Measurements from ENCODE around the gene UBQLN2. TPM values are rescaled to one million over a fixed set of nuclear protein-coding genes. Genes with fewer than 3 reads are reported as not detected.
"Not testable (repeated sequence)": the region's sequence is repeated elsewhere in the genome, so short reads cannot be mapped to it uniquely, and the experiment has no call there.

UBQLN2 gene
- total RNA-seq, 1 donor from 2014 or later = 49.8 TPM

- no peak for DNase-seq
- Mint-ChIP-seq H3K36me3 (ENCODE audit: unreplicated experiment) (no peaks in the 10 kb centered on the region), H3K27me3 (ENCODE audit: unreplicated experiment) (peaks cover 5% of the 10 kb centered on the region), H3K4me1 (ENCODE audit: low read depth, unreplicated experiment) (peaks cover 3% of the 10 kb centered on the region), H3K4me3 (ENCODE audit: unreplicated experiment) (no peak overlapping the region), H3K9me3 (ENCODE audit: unreplicated experiment) (peaks cover 5% of the 10 kb centered on the region), H3K27ac (ENCODE audit: unreplicated experiment) (no peak overlapping the region)
- TF ChIP-seq CTCF (IDR thresholded peaks at IDR 0.05; ENCODE audit: partially characterized antibody, unreplicated experiment) = no peak
Measured at GRCh38 chrX:56569378-56570057, 6.1 kb downstream of the UBQLN2 start.

- DNase-seq = no peak
- Mint-ChIP-seq H3K4me1 (ENCODE audit: low read depth, unreplicated experiment) (peaks cover 3% of the 10 kb centered on the region), H3K36me3 (ENCODE audit: unreplicated experiment) (no peaks in the 10 kb centered on the region), H3K27me3 (ENCODE audit: unreplicated experiment) (peaks cover 3% of the 10 kb centered on the region), H3K9me3 (ENCODE audit: unreplicated experiment) (no peaks in the 10 kb centered on the region), H3K27ac (ENCODE audit: unreplicated experiment) (no peak overlapping the region), H3K4me3 (ENCODE audit: unreplicated experiment) (no peak overlapping the region)
- no peak for TF ChIP-seq CTCF (IDR thresholded peaks at IDR 0.05; ENCODE audit: partially characterized antibody, unreplicated experiment)
Measured at GRCh38 chrX:56572975-56573374, 9.5 kb downstream of the UBQLN2 start.

- no peak for TF ChIP-seq CTCF (IDR thresholded peaks at IDR 0.05; ENCODE audit: partially characterized antibody, unreplicated experiment)
- Mint-ChIP-seq H3K36me3 (ENCODE audit: unreplicated experiment) (no peaks in the 10 kb centered on the region), H3K4me3 (ENCODE audit: unreplicated experiment) (no peak overlapping the region), H3K27ac (ENCODE audit: unreplicated experiment) (no peak overlapping the region), H3K4me1 (ENCODE audit: low read depth, unreplicated experiment) (peaks cover 1% of the 10 kb centered on the region), H3K9me3 (ENCODE audit: unreplicated experiment) (no peaks in the 10 kb centered on the region), H3K27me3 (ENCODE audit: unreplicated experiment) (peaks cover 1% of the 10 kb centered on the region)
- DNase-seq = no peak
Measured at GRCh38 chrX:56574861-56575260, 11.4 kb downstream of the UBQLN2 start.

GRCh38 chrX:56576721-56577120, 13.3 kb downstream of the UBQLN2 start:
- Mint-ChIP-seq H3K4me1 (ENCODE audit: low read depth, unreplicated experiment) (no peaks in the 10 kb centered on the region), H3K4me3 (ENCODE audit: unreplicated experiment) (no peak overlapping the region), H3K36me3 (ENCODE audit: unreplicated experiment) (no peaks in the 10 kb centered on the region), H3K27me3 (ENCODE audit: unreplicated experiment) (peaks cover 1% of the 10 kb centered on the region), H3K27ac (ENCODE audit: unreplicated experiment) (no peak overlapping the region), H3K9me3 (ENCODE audit: unreplicated experiment) (no peaks in the 10 kb centered on the region)
- DNase-seq = no peak
- TF ChIP-seq CTCF (IDR thresholded peaks at IDR 0.05; ENCODE audit: partially characterized antibody, unreplicated experiment) = no peak

- no peaks in the 10 kb centered on the region for H3K4me1 Mint-ChIP-seq (ENCODE audit: low read depth, unreplicated experiment)
- no peak overlapping the region for H3K27ac Mint-ChIP-seq (ENCODE audit: unreplicated experiment)
- DNase-seq = no peak
- peaks cover 2% of the 10 kb centered on the region for H3K9me3 Mint-ChIP-seq (ENCODE audit: unreplicated experiment)
- peaks cover 1% of the 10 kb centered on the region for H3K27me3 Mint-ChIP-seq (ENCODE audit: unreplicated experiment)
- TF ChIP-seq CTCF (IDR thresholded peaks at IDR 0.05; ENCODE audit: partially characterized antibody, unreplicated experiment) = no peak
- no peaks in the 10 kb centered on the region for H3K36me3 Mint-ChIP-seq (ENCODE audit: unreplicated experiment)
- H3K4me3 Mint-ChIP-seq (ENCODE audit: unreplicated experiment) = no peak overlapping the region
Measured at GRCh38 chrX:56588397-56589188, 25.2 kb downstream of the UBQLN2 start.

- H3K4me3 Mint-ChIP-seq (ENCODE audit: unreplicated experiment); H3K27me3 Mint-ChIP-seq (ENCODE audit: unreplicated experiment); H3K9me3 Mint-ChIP-seq (ENCODE audit: unreplicated experiment); H3K4me1 Mint-ChIP-seq (ENCODE audit: low read depth, unreplicated experiment); DNase-seq; H3K36me3 Mint-ChIP-seq (ENCODE audit: unreplicated experiment); H3K27ac Mint-ChIP-seq (ENCODE audit: unreplicated experiment): not testable (repeated sequence)
Measured at GRCh38 chrX:56591830-56592229, 28.4 kb downstream of the UBQLN2 start.

Measured in glutamatergic neuron (in vitro differentiated cells).